ENCODE results near the gene PRKAA1. TPM values are rescaled to one million over a fixed set of nuclear protein-coding genes. Genes with fewer than 3 reads are reported as not detected.
"Not testable (repeated sequence)": the region's sequence is repeated elsewhere in the genome, so short reads cannot be mapped to it uniquely, and the experiment has no call there.

The PRKAA1 gene
- total RNA-seq, 1 donor from 2014 or later, result 65.6 TPM

DNA sequence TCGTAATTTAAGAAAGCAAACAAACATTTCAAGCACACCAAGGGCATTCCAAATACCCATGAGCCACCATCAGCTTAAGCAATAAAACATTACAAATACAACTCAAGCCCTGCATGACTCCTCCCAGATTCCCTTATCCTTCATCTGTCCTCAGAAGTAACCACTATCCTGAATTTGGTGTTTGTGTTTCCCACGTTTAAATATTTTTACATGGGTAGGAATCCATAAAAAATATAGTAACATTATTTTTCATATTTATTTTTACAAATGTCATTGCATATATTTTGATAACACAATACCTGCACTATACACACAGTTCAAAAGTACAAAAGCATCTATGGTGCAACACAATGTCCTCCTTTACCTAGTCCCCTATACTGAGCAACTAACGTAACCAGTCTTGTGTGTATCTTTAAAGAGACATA, 6.4 kb downstream of the PRKAA1 start:
- Mint-ChIP-seq H3K9me3 (ENCODE audit: unreplicated experiment) (no peaks in the 10 kb centered on the region), H3K27me3 (ENCODE audit: low read depth, unreplicated experiment) (no peaks in the 10 kb centered on the region), H3K27ac (ENCODE audit: unreplicated experiment) (no peak overlapping the region), H3K4me1 (ENCODE audit: low read depth, unreplicated experiment) (peaks cover 10% of the 10 kb centered on the region), H3K36me3 (ENCODE audit: low read depth, unreplicated experiment) (peaks cover 4% of the 10 kb centered on the region), H3K4me3 (ENCODE audit: unreplicated experiment) (no peak overlapping the region)
- H3K4me3 ChIP-seq (ENCODE audit: insufficient read depth, low read depth, low read length), result no peak overlapping the region
- H3K9me3 ChIP-seq (ENCODE audit: insufficient read depth, low read depth, low read length), result no peaks in the 10 kb centered on the region
- peaks cover 98% of the 10 kb centered on the region for H3K79me2 ChIP-seq (ENCODE audit: insufficient read depth, low read length)
- H3K27ac ChIP-seq (ENCODE audit: low read depth, low read length), result no peak overlapping the region
- DNase-seq (ENCODE audit: low read depth) (no peak), FAIRE-seq (no peak)
- H3K4me1 ChIP-seq (ENCODE audit: insufficient read depth, low read length), result no peaks in the 10 kb centered on the region
- H3K27me3 ChIP-seq (ENCODE audit: insufficient read depth, low read length), result no peaks in the 10 kb centered on the region
- H2AFZ ChIP-seq (ENCODE audit: low read depth, low read length), result no peak overlapping the region
- peaks cover 88% of the 10 kb centered on the region for H4K20me1 ChIP-seq (ENCODE audit: insufficient read depth, low read length)
- no peak for TF ChIP-seq EZH2 (IDR thresholded peaks at IDR 0.05; ENCODE audit: insufficient read depth, low read length)
- TF ChIP-seq CTCF (IDR thresholded peaks at IDR 0.05; ENCODE audit: insufficient read depth, low read depth, low read length), result no peak
- H3K9ac ChIP-seq (ENCODE audit: low read length), result no peak overlapping the region
- peak overlapping the region; percentile 2 for H3K4me2 ChIP-seq (ENCODE audit: low read length)
- peaks cover 2% of the 10 kb centered on the region for H3K36me3 ChIP-seq (ENCODE audit: insufficient read depth, low read length)

GRCh38 chr5:40790947-40791593, 7.1 kb downstream of the PRKAA1 start:
- H3K4me1 Mint-ChIP-seq (ENCODE audit: low read depth, unreplicated experiment), result peaks cover 7% of the 10 kb centered on the region

GRCh38 chr5:40788941-40789340, 9.2 kb downstream of the PRKAA1 start:
- H3K9me3 ChIP-seq (ENCODE audit: insufficient read depth, low read depth, low read length); FAIRE-seq; H3K27ac ChIP-seq (ENCODE audit: low read depth, low read length); H2AFZ ChIP-seq (ENCODE audit: low read depth, low read length); DNase-seq (ENCODE audit: low read depth); H3K4me3 ChIP-seq (ENCODE audit: insufficient read depth, low read depth, low read length); H3K4me2 ChIP-seq (ENCODE audit: low read length); H3K27ac Mint-ChIP-seq (ENCODE audit: unreplicated experiment); H3K27me3 Mint-ChIP-seq (ENCODE audit: low read depth, unreplicated experiment); H3K27me3 ChIP-seq (ENCODE audit: insufficient read depth, low read length); H3K36me3 Mint-ChIP-seq (ENCODE audit: low read depth, unreplicated experiment); H3K4me1 ChIP-seq (ENCODE audit: insufficient read depth, low read length); H3K9ac ChIP-seq (ENCODE audit: low read length); H3K4me3 Mint-ChIP-seq (ENCODE audit: unreplicated experiment); H3K9me3 Mint-ChIP-seq (ENCODE audit: unreplicated experiment); H3K36me3 ChIP-seq (ENCODE audit: insufficient read depth, low read length): not testable (repeated sequence)
- peaks cover 11% of the 10 kb centered on the region for H3K4me1 Mint-ChIP-seq (ENCODE audit: low read depth, unreplicated experiment)
- peaks cover 100% of the 10 kb centered on the region for H3K79me2 ChIP-seq (ENCODE audit: insufficient read depth, low read length)
- peaks cover 90% of the 10 kb centered on the region for H4K20me1 ChIP-seq (ENCODE audit: insufficient read depth, low read length)

More at GRCh38 chr5:40790947-40791593, 7.1 kb downstream of the PRKAA1 start:
- DNase-seq (ENCODE audit: low read depth) (peak; percentile 32), FAIRE-seq (no peak)
- TF ChIP-seq CTCF (IDR thresholded peaks at IDR 0.05; ENCODE audit: insufficient read depth, low read depth, low read length), result no peak
- TF ChIP-seq EZH2 (IDR thresholded peaks at IDR 0.05; ENCODE audit: insufficient read depth, low read length), result no peak
- Histone ChIP-seq H2AFZ (ENCODE audit: low read depth, low read length) (no peak overlapping the region), H3K79me2 (ENCODE audit: insufficient read depth, low read length) (peaks cover 98% of the 10 kb centered on the region), H4K20me1 (ENCODE audit: insufficient read depth, low read length) (peaks cover 88% of the 10 kb centered on the region), H3K4me3 (ENCODE audit: insufficient read depth, low read depth, low read length) (no peak overlapping the region), H3K9me3 (ENCODE audit: insufficient read depth, low read depth, low read length) (no peaks in the 10 kb centered on the region), H3K4me1 (ENCODE audit: insufficient read depth, low read length) (no peaks in the 10 kb centered on the region), H3K27ac (ENCODE audit: low read depth, low read length) (no peak overlapping the region), H3K4me2 (ENCODE audit: low read length) (peak overlapping the region; percentile 2), H3K27me3 (ENCODE audit: insufficient read depth, low read length) (no peaks in the 10 kb centered on the region), H3K36me3 (ENCODE audit: insufficient read depth, low read length) (peaks cover 2% of the 10 kb centered on the region), H3K9ac (ENCODE audit: low read length) (no peak overlapping the region)
- Mint-ChIP-seq H3K36me3 (ENCODE audit: low read depth, unreplicated experiment) (peaks cover 7% of the 10 kb centered on the region), H3K27me3 (ENCODE audit: low read depth, unreplicated experiment) (no peaks in the 10 kb centered on the region), H3K4me3 (ENCODE audit: unreplicated experiment) (no peak overlapping the region), H3K27ac (ENCODE audit: unreplicated experiment) (no peak overlapping the region), H3K9me3 (ENCODE audit: unreplicated experiment) (no peaks in the 10 kb centered on the region)

Measured in astrocyte (in vitro differentiated cells and primary cell).